Measurements from ENCODE around the gene KIAA1549. TPM values are rescaled to one million over a fixed set of nuclear protein-coding genes. Genes with fewer than 3 reads are reported as not detected.

KIAA1549 gene
- total and polyA plus RNA-seq, 5 donors from 2014 or later, result 0.10 TPM; not detected in 4

DNA sequence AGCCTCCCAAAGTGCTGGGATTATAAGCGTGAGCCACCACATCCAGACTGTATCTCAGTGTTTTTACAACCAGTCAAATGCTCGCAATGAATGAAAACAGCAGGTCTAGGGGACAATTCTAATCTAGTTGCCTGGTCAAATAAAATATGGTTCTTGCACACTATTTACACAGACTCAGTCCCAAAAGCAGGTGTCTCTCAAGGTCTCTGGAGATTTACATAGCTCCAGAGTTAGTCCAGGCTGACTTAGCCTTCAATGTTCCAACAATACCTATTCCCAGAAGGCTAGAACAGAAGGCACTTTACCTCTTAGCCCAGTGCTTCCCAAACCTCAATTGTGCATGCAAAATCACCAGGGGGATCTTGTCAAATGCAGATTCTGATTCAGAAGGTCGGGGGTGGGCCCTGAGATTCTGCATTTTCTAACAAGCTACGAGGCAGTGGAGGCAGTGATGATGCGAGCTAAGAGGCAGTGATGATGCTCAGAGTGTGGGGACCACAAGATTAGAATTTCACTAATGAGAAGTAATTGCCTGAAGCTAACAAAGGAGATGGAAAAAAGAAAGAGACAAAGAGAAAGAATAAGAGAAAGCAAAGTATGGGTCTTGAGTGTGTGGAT is 6.4 kb downstream of the KIAA1549 start:
- H3K4me3 Mint-ChIP-seq, result no peak overlapping the region
- H3K4me1 Mint-ChIP-seq, result peaks cover 0 to 2% (median 0%) of the 10 kb centered on the region in 4 donors
- H3K36me3 Mint-ChIP-seq, result peaks cover 4% of the 10 kb centered on the region
- H3K27me3 Mint-ChIP-seq, result peaks cover 32% of the 10 kb centered on the region
- ATAC-seq (ENCODE audit: low read depth in 2 of 2) (no peak), DNase-seq (no peak)
- H3K27ac Mint-ChIP-seq, result no peak overlapping the region
- no peaks in the 10 kb centered on the region for H3K36me3 ChIP-seq (ENCODE audit: control insufficient read depth, insufficient read depth, low read length)
- H3K9me3 ChIP-seq (ENCODE audit: control insufficient read depth in 2 of 2, low read length in 2 of 2), result no peaks in the 10 kb centered on the region
- H3K27me3 ChIP-seq (ENCODE audit: control insufficient read depth, insufficient read depth, low read length), result peaks cover 21% of the 10 kb centered on the region
- H3K27ac ChIP-seq (ENCODE audit: insufficient read depth, low read length, poor library complexity, severe bottlenecking), result no peak overlapping the region
- no peaks in the 10 kb centered on the region for H3K4me1 ChIP-seq (ENCODE audit: control insufficient read depth, insufficient read depth, low read length, poor library complexity, severe bottlenecking)
- no peak overlapping the region for H3K4me3 ChIP-seq (ENCODE audit: low read depth, low read length)
- H3K9me3 Mint-ChIP-seq, result peaks cover 0 to 3% (median 0%) of the 10 kb centered on the region in 7 donors

DNA sequence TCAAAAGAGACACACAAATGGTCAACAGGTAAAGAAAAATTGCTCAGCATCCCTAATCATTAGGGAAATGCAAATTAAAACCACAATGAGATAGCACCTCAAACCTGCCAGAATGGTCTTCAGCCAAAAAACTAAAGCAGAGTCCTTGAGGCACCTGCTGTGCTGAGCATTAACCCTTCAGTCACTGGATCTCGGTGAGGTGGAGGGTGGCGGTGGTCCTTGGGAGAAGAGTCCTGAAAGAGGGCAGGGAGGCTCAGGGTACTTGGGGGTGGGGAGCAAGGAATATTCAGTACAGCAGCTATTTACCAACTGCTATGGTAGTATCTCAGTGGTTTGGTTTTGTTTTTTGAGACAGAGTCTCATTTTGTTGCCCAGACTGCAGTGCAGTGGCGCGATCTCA is 7.1 kb downstream of the KIAA1549 start:
- peaks cover 27% of the 10 kb centered on the region for H3K27me3 Mint-ChIP-seq
- DNase-seq (no peak), ATAC-seq (ENCODE audit: low read depth in 2 of 2) (no peak)
- peaks cover 0 to 3% (median 0%) of the 10 kb centered on the region in 7 donors for H3K9me3 Mint-ChIP-seq
- Histone ChIP-seq H3K36me3 (ENCODE audit: control insufficient read depth, insufficient read depth, low read length) (no peaks in the 10 kb centered on the region), H3K9me3 (ENCODE audit: control insufficient read depth in 2 of 2, low read length in 2 of 2) (no peaks in the 10 kb centered on the region), H3K27ac (ENCODE audit: insufficient read depth, low read length, poor library complexity, severe bottlenecking) (no peak overlapping the region), H3K4me1 (ENCODE audit: control insufficient read depth, insufficient read depth, low read length, poor library complexity, severe bottlenecking) (no peaks in the 10 kb centered on the region), H3K4me3 (ENCODE audit: low read depth, low read length) (no peak overlapping the region), H3K27me3 (ENCODE audit: control insufficient read depth, insufficient read depth, low read length) (peaks cover 14% of the 10 kb centered on the region)
- H3K36me3 Mint-ChIP-seq, result peaks cover 4% of the 10 kb centered on the region
- no peak overlapping the region for H3K4me3 Mint-ChIP-seq
- H3K27ac Mint-ChIP-seq, result no peak overlapping the region
- no peaks in the 10 kb centered on the region for H3K4me1 Mint-ChIP-seq

DNA sequence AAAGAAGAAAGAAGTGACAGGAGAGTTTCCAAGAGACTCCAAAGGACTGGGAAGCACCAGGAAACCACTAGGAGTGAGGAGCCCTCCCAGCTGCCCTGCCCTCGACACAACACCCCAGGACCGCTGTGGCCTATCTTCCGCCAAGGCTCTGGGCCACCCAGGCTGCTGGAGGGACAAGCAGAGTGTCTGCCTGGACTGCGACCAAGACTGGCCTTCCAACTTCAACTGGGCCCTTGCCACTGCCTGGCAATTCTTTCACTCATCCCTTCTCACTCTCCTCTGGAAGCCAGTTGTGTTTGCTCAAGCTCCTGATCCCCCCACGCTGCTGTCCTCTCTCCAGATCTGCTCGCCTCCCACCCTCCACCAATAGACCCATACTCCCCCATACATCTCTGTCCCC is 10.2 kb downstream of the KIAA1549 start:
- Mint-ChIP-seq H3K27ac (peak overlapping the region in 1 of 3 donors; percentile 74), H3K4me1 (no peaks in the 10 kb centered on the region), H3K4me3 (no peak overlapping the region), H3K36me3 (peaks cover 4% of the 10 kb centered on the region), H3K9me3 (peaks cover 0 to 3% (median 0%) of the 10 kb centered on the region in 7 donors), H3K27me3 (peaks cover 17% of the 10 kb centered on the region)
- ATAC-seq (ENCODE audit: low read depth in 2 of 2) (no peak), DNase-seq (no peak)
- Histone ChIP-seq H3K36me3 (ENCODE audit: control insufficient read depth, insufficient read depth, low read length) (no peaks in the 10 kb centered on the region), H3K27me3 (ENCODE audit: control insufficient read depth, insufficient read depth, low read length) (peaks cover 5% of the 10 kb centered on the region), H3K27ac (ENCODE audit: insufficient read depth, low read length, poor library complexity, severe bottlenecking) (no peak overlapping the region), H3K4me1 (ENCODE audit: control insufficient read depth, insufficient read depth, low read length, poor library complexity, severe bottlenecking) (no peaks in the 10 kb centered on the region), H3K4me3 (ENCODE audit: low read depth, low read length) (no peak overlapping the region), H3K9me3 (ENCODE audit: control insufficient read depth in 2 of 2, low read length in 2 of 2) (no peaks in the 10 kb centered on the region)

DNA sequence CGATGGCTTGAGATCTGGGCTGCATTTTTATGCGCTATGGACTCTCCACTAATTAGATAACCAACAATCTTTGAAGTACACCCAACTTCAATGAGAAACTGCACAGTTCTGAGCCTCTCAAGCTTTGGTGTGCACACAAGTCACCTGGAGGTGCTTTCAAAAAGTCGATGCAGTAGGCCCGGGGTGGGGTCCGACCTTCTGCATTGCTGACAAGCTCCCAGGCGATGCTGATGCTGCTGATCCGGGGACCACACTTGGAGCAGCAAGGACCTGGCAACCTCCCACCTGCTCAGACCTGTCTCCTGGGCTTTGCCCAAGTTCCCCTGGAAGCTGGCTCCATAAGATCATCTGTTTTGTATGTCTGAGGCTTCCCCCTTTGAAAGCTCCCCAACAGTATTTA is 10.7 kb downstream of the KIAA1549 start:
- no peak overlapping the region for H3K4me3 Mint-ChIP-seq

DNA sequence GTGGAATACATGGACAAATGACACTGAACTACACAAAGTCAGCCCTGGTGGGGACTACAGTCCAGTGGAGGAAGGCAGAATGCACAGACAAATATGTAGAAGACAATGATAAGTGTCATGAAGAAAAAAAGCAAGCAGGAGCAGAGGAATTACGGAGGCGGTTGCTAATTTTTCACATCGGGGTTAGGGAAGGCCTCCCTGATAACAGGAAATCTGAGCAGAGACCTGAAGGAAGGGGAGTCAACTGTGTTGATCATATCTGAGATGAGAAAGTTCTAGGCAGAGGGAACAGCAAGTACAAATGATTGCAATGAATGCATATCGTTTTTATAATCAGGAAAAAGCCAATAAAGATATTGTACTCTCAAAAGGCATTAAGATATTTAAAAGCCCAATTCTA is 14.0 kb downstream of the KIAA1549 start:
- Histone ChIP-seq H3K27ac (ENCODE audit: insufficient read depth, low read length, poor library complexity, severe bottlenecking) (no peak overlapping the region), H3K27me3 (ENCODE audit: control insufficient read depth, insufficient read depth, low read length) (no peaks in the 10 kb centered on the region), H3K36me3 (ENCODE audit: control insufficient read depth, insufficient read depth, low read length) (no peaks in the 10 kb centered on the region), H3K4me3 (ENCODE audit: low read depth, low read length) (no peak overlapping the region), H3K9me3 (ENCODE audit: control insufficient read depth in 2 of 2, low read length in 2 of 2) (no peaks in the 10 kb centered on the region), H3K4me1 (ENCODE audit: control insufficient read depth, insufficient read depth, low read length, poor library complexity, severe bottlenecking) (no peaks in the 10 kb centered on the region)
- Mint-ChIP-seq H3K4me1 (peaks cover 0 to 4% (median 2%) of the 10 kb centered on the region in 4 donors), H3K27ac (no peak overlapping the region), H3K36me3 (no peaks in the 10 kb centered on the region), H3K9me3 (peaks cover 0 to 1% (median 0%) of the 10 kb centered on the region in 7 donors), H3K27me3 (peaks cover 30% of the 10 kb centered on the region), H3K4me3 (no peak overlapping the region)
- ATAC-seq (ENCODE audit: low read depth in 2 of 2) (no peak), DNase-seq (no peak)

More for the DNA sequence above, 10.7 kb downstream of the KIAA1549 start:
- ATAC-seq (ENCODE audit: low read depth in 2 of 2) (no peak), DNase-seq (no peak)
- Histone ChIP-seq H3K4me3 (ENCODE audit: low read depth, low read length) (no peak overlapping the region), H3K36me3 (ENCODE audit: control insufficient read depth, insufficient read depth, low read length) (no peaks in the 10 kb centered on the region), H3K4me1 (ENCODE audit: control insufficient read depth, insufficient read depth, low read length, poor library complexity, severe bottlenecking) (no peaks in the 10 kb centered on the region), H3K9me3 (ENCODE audit: control insufficient read depth in 2 of 2, low read length in 2 of 2) (no peaks in the 10 kb centered on the region), H3K27me3 (ENCODE audit: control insufficient read depth, insufficient read depth, low read length) (peaks cover 3% of the 10 kb centered on the region), H3K27ac (ENCODE audit: insufficient read depth, low read length, poor library complexity, severe bottlenecking) (no peak overlapping the region)
- Mint-ChIP-seq H3K27me3 (peaks cover 17% of the 10 kb centered on the region), H3K4me1 (no peaks in the 10 kb centered on the region), H3K27ac (no peak overlapping the region), H3K9me3 (peaks cover 0 to 3% (median 0%) of the 10 kb centered on the region in 7 donors), H3K36me3 (peaks cover 4% of the 10 kb centered on the region)

DNA sequence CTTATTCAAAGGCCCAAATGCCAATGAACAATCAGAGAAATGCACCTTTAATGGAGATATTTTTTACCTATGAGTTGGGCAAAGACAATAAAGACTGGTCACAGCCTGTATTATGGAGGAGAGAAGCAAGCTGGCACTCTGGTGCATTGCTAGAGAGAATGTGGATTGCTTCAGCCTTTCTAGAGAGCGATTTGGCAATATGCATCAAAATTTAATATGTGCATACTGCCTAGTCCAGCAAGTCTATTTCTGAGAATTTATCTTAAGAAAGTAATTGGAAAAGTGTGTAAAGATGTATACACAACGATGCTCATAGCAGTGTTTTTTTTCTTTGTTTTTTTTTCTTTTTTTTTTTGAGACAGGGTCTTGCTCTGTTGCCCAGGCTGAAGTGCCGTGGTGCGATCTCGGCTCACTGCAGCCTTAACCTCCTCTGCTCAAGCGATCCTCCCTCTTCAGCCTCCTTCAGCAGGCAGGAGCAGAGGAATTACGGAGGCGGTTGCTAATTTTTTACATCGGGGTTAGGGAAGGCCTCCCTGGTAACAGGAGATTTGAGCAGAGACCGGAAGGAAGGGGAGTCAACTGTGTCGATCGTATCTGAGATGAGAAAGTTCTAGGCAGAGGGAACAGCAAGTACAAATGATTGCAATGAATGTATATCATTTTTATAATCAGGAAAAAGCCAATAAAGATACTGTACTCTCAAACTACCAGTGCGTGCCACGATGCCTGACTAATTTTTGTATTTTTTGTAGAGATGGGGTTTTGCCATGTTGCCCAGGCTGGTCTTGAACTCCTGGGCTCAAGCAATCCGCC is 16.4 kb downstream of the KIAA1549 start:
- Mint-ChIP-seq H3K27me3 (peaks cover 31% of the 10 kb centered on the region), H3K4me1 (peaks cover 0 to 4% (median 2%) of the 10 kb centered on the region in 4 donors), H3K36me3 (no peaks in the 10 kb centered on the region), H3K9me3 (no peaks in the 10 kb centered on the region), H3K4me3 (no peak overlapping the region), H3K27ac (no peak overlapping the region)
- ATAC-seq (ENCODE audit: low read depth in 2 of 2) (no peak), DNase-seq (no peak)
- Histone ChIP-seq H3K4me1 (ENCODE audit: control insufficient read depth, insufficient read depth, low read length, poor library complexity, severe bottlenecking) (no peaks in the 10 kb centered on the region), H3K4me3 (ENCODE audit: low read depth, low read length) (no peak overlapping the region), H3K27ac (ENCODE audit: insufficient read depth, low read length, poor library complexity, severe bottlenecking) (no peak overlapping the region), H3K36me3 (ENCODE audit: control insufficient read depth, insufficient read depth, low read length) (no peaks in the 10 kb centered on the region), H3K27me3 (ENCODE audit: control insufficient read depth, insufficient read depth, low read length) (no peaks in the 10 kb centered on the region), H3K9me3 (ENCODE audit: control insufficient read depth in 2 of 2, low read length in 2 of 2) (no peaks in the 10 kb centered on the region)

DNA sequence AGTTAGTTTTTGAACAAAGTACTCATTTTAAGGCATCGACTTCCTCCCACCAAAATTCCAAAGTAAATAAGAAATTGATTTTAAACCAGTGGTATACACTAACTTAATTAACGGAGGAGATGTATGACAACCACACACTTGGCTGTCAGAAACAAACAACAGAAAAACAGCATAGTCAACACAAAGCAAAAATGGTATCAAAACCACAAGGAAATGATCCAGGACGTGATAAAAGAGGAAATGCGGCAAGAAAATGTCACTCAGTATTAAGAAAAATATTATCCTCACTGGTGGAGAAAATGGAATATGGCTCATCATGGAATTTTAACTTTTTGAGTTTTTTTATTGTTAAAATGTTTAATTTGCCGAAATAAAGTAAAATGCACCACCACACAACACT is 17.5 kb downstream of the KIAA1549 start:
- ATAC-seq (ENCODE audit: low read depth in 2 of 2) (no peak), DNase-seq (no peak)
- Mint-ChIP-seq H3K4me3 (no peak overlapping the region), H3K27ac (no peak overlapping the region), H3K9me3 (no peaks in the 10 kb centered on the region), H3K27me3 (peaks cover 30% of the 10 kb centered on the region), H3K4me1 (peaks cover 0 to 4% (median 2%) of the 10 kb centered on the region in 4 donors), H3K36me3 (no peaks in the 10 kb centered on the region)
- Histone ChIP-seq H3K27me3 (ENCODE audit: control insufficient read depth, insufficient read depth, low read length) (no peaks in the 10 kb centered on the region), H3K9me3 (ENCODE audit: control insufficient read depth in 2 of 2, low read length in 2 of 2) (no peaks in the 10 kb centered on the region), H3K4me1 (ENCODE audit: control insufficient read depth, insufficient read depth, low read length, poor library complexity, severe bottlenecking) (no peaks in the 10 kb centered on the region), H3K4me3 (ENCODE audit: low read depth, low read length) (no peak overlapping the region), H3K36me3 (ENCODE audit: control insufficient read depth, insufficient read depth, low read length) (no peaks in the 10 kb centered on the region), H3K27ac (ENCODE audit: insufficient read depth, low read length, poor library complexity, severe bottlenecking) (no peak overlapping the region)

All from CD4-positive, CD25-positive, alpha-beta regulatory T cell (primary cell).